Adrenal gland (tissue), 12 donors: ENCODE results near the gene DNAJC8. TPM values are rescaled to one million over a fixed set of nuclear protein-coding genes. Genes with fewer than 3 reads are reported as not detected.

Experiments
- DNase-seq, 7 donors: peaks; one replicate each; pipeline ENCODE4 v3.0.0-alpha.2; 2019 to 2020
- H3K27ac ChIP-seq, 5 donors: fragments of 200-600 bp; sonication (generic) in 4 of 5; 1 replicate in 3 of 5; 2 replicates in 2 of 5; pipeline versions ENCODE4 v1.5.1 to v1.8.0; 2016 to 2020; ENCODE audit warnings: mild to moderate bottlenecking in 1 of 5
- H3K27me3 ChIP-seq: fragments of 200-600 bp; 2 replicates; pipeline ENCODE4 v1.8.0; 2021
- H3K36me3 ChIP-seq, 2 donors: fragments of 200-600 bp; replicated peaks in 1 of 2; 1 replicate in 1 of 2; 2 replicates in 1 of 2; pipeline versions ENCODE4 v1.5.1 to v1.8.0; 2018 to 2022
- H3K4me1 ChIP-seq, 2 donors: fragments of 200-600 bp; replicated peaks in 1 of 2; 1 replicate in 1 of 2; 2 replicates in 1 of 2; pipeline versions ENCODE4 v1.5.1 to v1.8.0; 2018 to 2021
- H3K4me3 ChIP-seq, 4 donors: fragments of 200-600 bp; sonication (generic) in 3 of 4; one replicate each; pipeline ENCODE4 v1.5.1; 2016 to 2018
- H3K9me3 ChIP-seq, 3 donors: fragments of 200-600 bp; sonication (generic) in 1 of 3; replicated peaks in 1 of 3; 1 replicate in 2 of 3; 2 replicates in 1 of 3; pipeline versions ENCODE4 v1.5.1 to v1.8.0; 2016 to 2021
- POLR2A ChIP-seq, 2 donors: fragments of 450-650 bp; IDR thresholded peaks; one replicate each; pipeline ENCODE4 v1.6.1; 2017; ENCODE audit warnings: antibody characterized with exemption in 2 of 2, mild to moderate bottlenecking in 2 of 2, moderate library complexity in 1 of 2
- WGBS, 4 donors: extraction: QIAGEN DNeasy Blood & Tissue Kit in 2 of 4; methylation state at CpG; one replicate each; pipeline versions ENCODE4 v1.1.5 to v1.1.7; 2013 to 2017; 5-methylcytosine and 5-hydroxymethylcytosine counted together
- intact Hi-C, 2 donors: fragments of 100-400 bp; cut with DNase I; formaldehyde crosslinking; loops; one replicate each; pipeline versions ENCODE4 v1.14.1 to v1.15.0; 2022 to 2023
- polyA plus RNA-seq, 3 donors: library from polyadenylated mRNA; stranded (reverse); fragments of 200-250 nt in 2 of 3; fragments of 350-450 nt in 1 of 3; fragmentation: Illumina TruSeq in 1 of 3; extraction: RNeasy Lipid Tissue Mini Kit (QIAGEN cat#74804) in 1 of 3; gene quantifications; one replicate each; pipeline ENCODE4 v1.2.3, GENCODE V29; 2013 to 2014
- total RNA-seq, 9 donors: library from RNA; depleted of rRNA in 4 of 9; stranded (reverse); fragments of >200 nt in 4 of 9; fragments of 120-200 nt in 1 of 9; fragmentation: NEBNext Ultra II Directional in 1 of 9; extraction: Animal tissue kit (Norgen Biotek cat#: 25700) in 1 of 9; gene quantifications; one replicate each; pipeline versions ENCODE4 v1.1.0 to v1.2.4, GENCODE V29; 2013 to 2023
- TF ChIP-seq, protein P1 (sequence below), 6 experiments: fragments of 450-650 bp in 4 of 6; fragments of 200-600 bp in 2 of 6; sonication (generic) in 1 of 6; IDR thresholded peaks; 1 replicate in 5 of 6; 2 replicates in 1 of 6; pipeline versions ENCODE4 v1.5.1 to v1.8.0; 2016 to 2021; ENCODE audit warnings: antibody characterized with exemption in 6 of 6, mild to moderate bottlenecking in 2 of 6, moderate library complexity in 1 of 6
- donor health status: healthy with polysubstance abuse.
- donor health status: Bipolar disorder and iron deficiency.
- donor health status: DM: yes; HTN: yes; CAD: no.
- donor health status: DM: no; HTN: no; CAD: no.
- donor health status: DM: no; HTN: no; CAD: no.
- donor health status: DM: yes; HTN: yes; CAD: no.

Gene DNAJC8
- total and polyA plus RNA-seq, 12 donors = 45.7 to 150 (median 66.9) TPM

DNA sequence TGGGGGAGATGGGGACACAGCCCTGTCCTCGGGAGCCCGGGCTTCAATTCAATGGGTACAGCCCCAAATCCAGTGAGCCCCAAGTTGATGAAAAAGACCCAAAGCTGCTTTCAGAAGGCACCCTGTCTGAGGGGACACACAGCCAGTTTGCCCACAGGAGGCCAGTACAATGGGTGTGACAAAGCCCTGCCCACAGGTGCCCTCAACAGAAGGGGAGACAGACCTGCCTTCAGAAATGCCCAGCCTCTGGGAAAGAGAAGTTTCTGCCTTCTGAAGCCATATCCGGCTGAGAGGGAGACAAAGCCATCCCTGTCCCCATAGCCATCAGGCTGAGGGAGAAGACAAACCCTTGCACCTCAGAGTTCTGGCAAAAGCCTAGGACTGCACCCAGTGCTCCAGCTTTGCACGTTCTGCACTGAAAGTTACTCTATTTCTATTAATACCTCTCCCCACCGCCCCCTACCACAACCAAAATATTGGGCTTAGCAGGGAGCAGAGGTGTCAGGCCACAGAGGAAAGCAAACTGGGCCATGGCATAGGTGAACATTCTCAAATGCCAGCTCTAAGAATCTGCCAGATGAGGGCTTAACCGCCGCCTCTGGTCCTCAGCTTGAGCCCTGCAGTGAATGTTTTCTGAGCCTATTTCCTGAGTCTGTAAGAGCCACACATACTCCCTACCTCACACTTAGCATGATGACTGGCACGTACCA, 38.3 kb downstream of the DNAJC8 start:
- TF ChIP-seq, protein P1, sequence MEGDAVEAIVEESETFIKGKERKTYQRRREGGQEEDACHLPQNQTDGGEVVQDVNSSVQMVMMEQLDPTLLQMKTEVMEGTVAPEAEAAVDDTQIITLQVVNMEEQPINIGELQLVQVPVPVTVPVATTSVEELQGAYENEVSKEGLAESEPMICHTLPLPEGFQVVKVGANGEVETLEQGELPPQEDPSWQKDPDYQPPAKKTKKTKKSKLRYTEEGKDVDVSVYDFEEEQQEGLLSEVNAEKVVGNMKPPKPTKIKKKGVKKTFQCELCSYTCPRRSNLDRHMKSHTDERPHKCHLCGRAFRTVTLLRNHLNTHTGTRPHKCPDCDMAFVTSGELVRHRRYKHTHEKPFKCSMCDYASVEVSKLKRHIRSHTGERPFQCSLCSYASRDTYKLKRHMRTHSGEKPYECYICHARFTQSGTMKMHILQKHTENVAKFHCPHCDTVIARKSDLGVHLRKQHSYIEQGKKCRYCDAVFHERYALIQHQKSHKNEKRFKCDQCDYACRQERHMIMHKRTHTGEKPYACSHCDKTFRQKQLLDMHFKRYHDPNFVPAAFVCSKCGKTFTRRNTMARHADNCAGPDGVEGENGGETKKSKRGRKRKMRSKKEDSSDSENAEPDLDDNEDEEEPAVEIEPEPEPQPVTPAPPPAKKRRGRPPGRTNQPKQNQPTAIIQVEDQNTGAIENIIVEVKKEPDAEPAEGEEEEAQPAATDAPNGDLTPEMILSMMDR (IDR thresholded peaks at IDR 0.05) = no peak
- TF ChIP-seq POLR2A (IDR thresholded peaks at IDR 0.05) = no peak
- Histone ChIP-seq H3K4me1 (no peaks in the 10 kb centered on the region), H3K4me3 (no peak overlapping the region), H3K27me3 (no peaks in the 10 kb centered on the region), H3K27ac (no peak overlapping the region), H3K9me3 (no peaks in the 10 kb centered on the region), H3K36me3 (peaks cover 0 to 10% of the 10 kb centered on the region in 2 donors)
- intact Hi-C loops = no loop called here
- peak in 1 of 7 donors; percentile 20 for DNase-seq
- WGBS, 4 donors = 78 to 85% (median 84%) methylated on average over 5 to 8 of the region's 8 CpGs

DNA sequence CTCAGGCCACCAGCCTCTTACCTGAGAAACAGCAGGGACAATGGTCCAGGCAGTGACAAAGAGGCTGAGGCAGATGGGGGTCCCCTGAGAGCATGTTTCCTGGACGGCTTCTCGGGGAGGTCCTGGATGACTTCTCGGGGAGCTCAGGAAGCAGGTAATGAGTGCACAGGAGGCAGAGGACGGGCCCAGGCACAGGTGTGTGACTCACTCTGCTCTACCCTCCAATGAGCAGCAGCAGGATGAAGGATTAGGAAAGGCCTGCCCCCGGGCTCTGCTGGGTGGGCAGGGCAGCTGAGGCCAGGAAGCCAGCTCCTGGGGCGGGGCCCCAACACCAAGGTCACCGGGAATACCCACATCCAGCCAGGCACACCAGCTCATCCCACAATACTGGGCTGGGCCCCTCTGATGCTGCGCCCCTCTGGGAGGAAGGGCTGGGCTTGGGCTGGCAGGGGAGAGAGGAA, 39.1 kb downstream of the DNAJC8 start:
- WGBS, 4 donors = 63 to 81% (median 77%) methylated on average over 4 to 8 of the region's 8 CpGs
- intact Hi-C loops = no loop called here
- peak in 1 of 7 donors; percentile 23 for DNase-seq
- no peak for TF ChIP-seq POLR2A (IDR thresholded peaks at IDR 0.05)
- TF ChIP-seq, protein P1 (IDR thresholded peaks at IDR 0.05) = no peak
- Histone ChIP-seq H3K4me3 (no peak overlapping the region), H3K27ac (no peak overlapping the region), H3K27me3 (no peaks in the 10 kb centered on the region), H3K4me1 (no peaks in the 10 kb centered on the region), H3K9me3 (no peaks in the 10 kb centered on the region), H3K36me3 (peaks cover 0 to 3% of the 10 kb centered on the region in 2 donors)

DNA sequence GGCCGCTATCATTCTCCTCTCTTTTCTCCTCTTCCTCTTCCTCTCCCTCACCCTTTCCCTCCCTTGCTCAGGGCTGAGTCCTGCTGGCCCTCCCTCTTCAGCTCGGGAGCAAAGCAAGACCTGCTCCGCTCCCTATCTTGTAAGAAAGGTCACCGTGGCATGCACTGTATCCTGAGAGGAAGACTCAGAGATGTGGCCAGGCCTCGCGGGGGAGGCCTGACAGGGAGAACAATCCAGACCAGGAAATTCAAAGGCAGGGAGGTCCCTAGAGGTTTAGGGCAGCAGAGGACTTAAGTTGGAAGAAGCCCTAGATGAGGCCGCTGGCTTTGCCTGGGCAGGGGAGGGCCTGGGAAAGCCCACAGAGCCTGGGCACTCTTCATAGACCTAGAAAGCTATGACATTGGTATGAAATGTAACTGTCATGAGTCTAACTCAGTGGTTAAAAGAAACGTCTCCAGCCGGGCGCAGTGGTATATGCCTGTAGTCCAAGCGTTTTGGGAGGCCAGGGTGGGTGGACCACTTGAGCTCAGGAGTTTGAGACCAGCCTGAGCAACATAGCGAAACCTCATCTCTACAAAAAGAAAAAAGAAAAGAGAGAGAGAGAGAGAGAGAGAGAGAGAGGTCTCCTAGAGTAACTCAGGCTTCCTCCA, 41.7 kb downstream of the DNAJC8 start:
- Histone ChIP-seq H3K9me3 (no peaks in the 10 kb centered on the region), H3K36me3 (no peaks in the 10 kb centered on the region), H3K27ac (no peak overlapping the region), H3K27me3 (no peaks in the 10 kb centered on the region), H3K4me3 (no peak overlapping the region), H3K4me1 (no peaks in the 10 kb centered on the region)
- intact Hi-C loops = no loop called here
- TF ChIP-seq, protein P1 (IDR thresholded peaks at IDR 0.05) = no peak
- no peak for TF ChIP-seq POLR2A (IDR thresholded peaks at IDR 0.05)
- DNase-seq = no peak
- WGBS, 4 donors = 75 to 79% (median 75%) methylated on average over 12 of the region's 12 CpGs

DNA sequence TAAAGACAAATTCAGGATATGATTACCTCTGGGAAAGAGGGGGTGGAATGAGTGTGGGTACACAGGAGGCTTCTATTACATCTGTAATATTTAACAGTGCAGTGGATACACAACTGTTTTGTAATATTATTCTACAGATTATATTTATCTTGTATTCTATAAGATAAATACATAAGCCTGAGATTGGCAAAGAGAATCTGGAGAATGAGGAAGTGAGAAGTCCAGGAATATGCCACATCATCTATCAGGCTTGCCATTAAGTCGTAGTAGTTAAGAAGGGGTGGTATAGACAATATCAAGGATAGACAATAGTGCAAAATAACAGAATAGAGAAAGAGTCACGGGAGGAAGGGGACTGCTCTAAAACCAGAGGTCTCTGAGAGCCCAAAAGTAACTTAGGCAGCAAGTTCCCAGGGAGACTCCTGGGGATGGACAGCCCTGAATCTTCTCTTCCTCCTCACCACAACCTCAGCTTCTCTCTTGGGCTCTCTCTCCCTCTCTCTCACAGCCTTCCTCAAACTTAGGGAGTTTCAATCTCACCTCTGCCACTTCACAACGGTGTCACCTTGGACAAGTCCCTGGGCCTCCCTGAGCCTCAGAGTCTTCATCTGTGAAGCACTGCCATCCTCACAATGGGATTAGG, 42.4 kb downstream of the DNAJC8 start:
- WGBS, 4 donors = 63 to 70% (median 66%) methylated on average over 3 of the region's 3 CpGs
- DNase-seq = peak in 1 of 7 donors; percentile 15
- Histone ChIP-seq H3K36me3 (no peaks in the 10 kb centered on the region), H3K4me1 (no peaks in the 10 kb centered on the region), H3K27ac (no peak overlapping the region), H3K4me3 (no peak overlapping the region), H3K27me3 (no peaks in the 10 kb centered on the region), H3K9me3 (no peaks in the 10 kb centered on the region)
- intact Hi-C loops = no loop called here
- TF ChIP-seq POLR2A (IDR thresholded peaks at IDR 0.05) = no peak
- TF ChIP-seq, protein P1 (IDR thresholded peaks at IDR 0.05) = no peak
